HG03135 (cell line): ENCODE data around the gene GDPD5.

Experiments used
- ATAC-seq: cut with Tn5 transposase; IDR thresholded peaks from one replicate; pipeline ENCODE4 v1.9.1; 2021; ENCODE audit warnings: mild to moderate bottlenecking, moderate library complexity; ENCODE audit not compliant: unreplicated experiment

The GDPD5 gene

GRCh38 chr11:75450826-75451821 lies 74.6 kb downstream of the GDPD5 start:
- no peak for ATAC-seq

GRCh38 chr11:75450236-75450635 lies 75.5 kb downstream of the GDPD5 start:
- ATAC-seq = no peak

GRCh38 chr11:75449776-75450175 lies 76.0 kb downstream of the GDPD5 start:
- no peak for ATAC-seq

GRCh38 chr11:75449271-75449670 lies 76.5 kb downstream of the GDPD5 start:
- ATAC-seq = no peak

- no peak for ATAC-seq
Measured at GRCh38 chr11:75447415-75447814, 78.3 kb downstream of the GDPD5 start.

GRCh38 chr11:75445315-75445953 lies 80.3 kb downstream of the GDPD5 start:
- ATAC-seq = no peak

GRCh38 chr11:75443043-75443442 lies 82.7 kb downstream of the GDPD5 start:
- no peak for ATAC-seq

GRCh38 chr11:75442161-75442885 lies 83.4 kb downstream of the GDPD5 start:
- ATAC-seq = no peak

GRCh38 chr11:75441804-75442132 lies 84.0 kb downstream of the GDPD5 start:
- ATAC-seq = no peak

- no peak for ATAC-seq
Measured at GRCh38 chr11:75440960-75441803, 84.6 kb downstream of the GDPD5 start.

- no peak for ATAC-seq
Measured at GRCh38 chr11:75439495-75440120, 86.1 kb downstream of the GDPD5 start.

- ATAC-seq = no peak
Measured at GRCh38 chr11:75439026-75439425, 86.7 kb downstream of the GDPD5 start.

- ATAC-seq = no peak
Measured at GRCh38 chr11:75437966-75438659, 87.6 kb downstream of the GDPD5 start.

- no peak for ATAC-seq
Measured at GRCh38 chr11:75436806-75437205, 88.9 kb downstream of the GDPD5 start.

- ATAC-seq = no peak
Measured at GRCh38 chr11:75435571-75435925, 90.2 kb downstream of the GDPD5 start.

- ATAC-seq = no peak
Measured at GRCh38 chr11:75434886-75435570, 90.7 kb downstream of the GDPD5 start.

GRCh38 chr11:75434051-75434450 lies 91.7 kb downstream of the GDPD5 start:
- ATAC-seq = no peak

- no peak for ATAC-seq
Measured at GRCh38 chr11:75433443-75433842, 92.3 kb downstream of the GDPD5 start.

- ATAC-seq = no peak
Measured at GRCh38 chr11:75432911-75433321, 92.8 kb downstream of the GDPD5 start, which contains the start of gene KLHL35. KLHL35 (minus strand) TSS chr11:75433203; CDS start chr11:75430629, 2,574 bp downstream.
